ENCODE results near the gene TTLL6.
"Not testable (repeated sequence)": the region's sequence is repeated elsewhere in the genome, so short reads cannot be mapped to it uniquely, and the experiment has no call there.

Gene TTLL6

GRCh38 chr17:48816774-48817590 lies at the start of gene TTLL6:
TTLL6 (minus strand) TSS chr17:48817229; CDS start chr17:48817072, 157 bp downstream.
- DNase-seq = no peak

GRCh38 chr17:48860456-48860855 lies 43.4 kb upstream of the TTLL6 start:
- no peak for DNase-seq

GRCh38 chr17:48860034-48860433 lies 43.0 kb upstream of the TTLL6 start:
- DNase-seq = no peak

- DNase-seq = no peak
Measured at GRCh38 chr17:48856122-48856821, 39.2 kb upstream of the TTLL6 start.

- no peak for DNase-seq
Measured at GRCh38 chr17:48854774-48855476, 37.9 kb upstream of the TTLL6 start.

GRCh38 chr17:48850792-48851323 lies 33.8 kb upstream of the TTLL6 start:
- DNase-seq = no peak

- DNase-seq = no peak
Measured at GRCh38 chr17:48843187-48843900, 26.3 kb upstream of the TTLL6 start.

GRCh38 chr17:48842746-48843145 lies 25.7 kb upstream of the TTLL6 start:
- no peak for DNase-seq

- no peak for DNase-seq
Measured at GRCh38 chr17:48841395-48841831, 24.4 kb upstream of the TTLL6 start.

GRCh38 chr17:48840441-48840840 lies 23.4 kb upstream of the TTLL6 start:
- no peak for DNase-seq

- DNase-seq = not testable (repeated sequence)
Measured at GRCh38 chr17:48837458-48837857, 20.4 kb upstream of the TTLL6 start.

GRCh38 chr17:48835971-48836370 lies 18.9 kb upstream of the TTLL6 start:
- DNase-seq = no peak

- DNase-seq = no peak
Measured at GRCh38 chr17:48834973-48835372, 17.9 kb upstream of the TTLL6 start.

- no peak for DNase-seq
Measured at GRCh38 chr17:48831549-48831883, 14.5 kb upstream of the TTLL6 start.

- DNase-seq = peak; percentile 89
Measured at GRCh38 chr17:48830840-48831548, 14.0 kb upstream of the TTLL6 start, which contains the start of gene CALCOCO2. CALCOCO2 (plus strand) TSS chr17:48831035; CDS start chr17:48841708, 10,673 bp downstream.

- no peak for DNase-seq
Measured at GRCh38 chr17:48825446-48826381, 8.7 kb upstream of the TTLL6 start.

GRCh38 chr17:48820936-48821335 lies 3.9 kb upstream of the TTLL6 start:
- not testable (repeated sequence) for DNase-seq

- DNase-seq = no peak
Measured at GRCh38 chr17:48819466-48819865, 2.4 kb upstream of the TTLL6 start.

- no peak for DNase-seq
Measured at GRCh38 chr17:48818361-48818841, 1.4 kb upstream of the TTLL6 start.

- no peak for DNase-seq
Measured at GRCh38 chr17:48816438-48816773, 623 bp downstream of the TTLL6 start.

- no peak for DNase-seq
Measured at GRCh38 chr17:48815311-48815710, 1.7 kb downstream of the TTLL6 start.
